NCI-H2029 treated with DMSO at 0.1 percent for 48 hours (cell line): ENCODE results near the gene MYH9.

Experiments used
- DNase-seq: peaks from one replicate; lab custom pipeline; 2025; lab: John Stamatoyannopoulos, UW

MYH9 gene

DNA sequence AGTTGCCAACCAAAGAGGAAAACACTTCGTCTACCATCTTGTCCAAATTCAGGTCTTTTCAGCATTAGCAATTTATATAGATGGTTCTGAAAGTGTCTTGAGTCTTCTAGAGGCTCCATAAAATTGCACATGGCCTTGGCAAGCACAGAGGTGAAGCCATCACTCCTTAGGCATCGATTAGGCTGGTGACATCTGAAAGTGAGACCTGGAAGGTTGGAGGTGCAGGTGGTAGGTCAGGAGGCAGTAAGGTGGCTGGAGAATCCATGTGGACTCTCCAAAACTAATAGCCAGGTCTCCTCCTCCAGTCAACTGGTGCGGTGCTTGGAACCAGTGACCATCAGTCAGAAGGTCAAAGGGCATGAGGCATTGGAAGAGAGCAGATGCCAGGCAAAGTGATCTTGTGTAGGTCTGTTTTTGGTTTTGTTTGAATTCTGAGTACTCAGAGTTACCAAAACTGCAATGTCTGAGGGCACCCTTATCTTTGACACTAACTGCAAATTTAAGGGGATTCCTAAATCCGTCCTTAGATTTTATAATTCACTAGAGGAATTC, 141.9 kb downstream of the MYH9 start:
- DNase-seq, result no peak

DNA sequence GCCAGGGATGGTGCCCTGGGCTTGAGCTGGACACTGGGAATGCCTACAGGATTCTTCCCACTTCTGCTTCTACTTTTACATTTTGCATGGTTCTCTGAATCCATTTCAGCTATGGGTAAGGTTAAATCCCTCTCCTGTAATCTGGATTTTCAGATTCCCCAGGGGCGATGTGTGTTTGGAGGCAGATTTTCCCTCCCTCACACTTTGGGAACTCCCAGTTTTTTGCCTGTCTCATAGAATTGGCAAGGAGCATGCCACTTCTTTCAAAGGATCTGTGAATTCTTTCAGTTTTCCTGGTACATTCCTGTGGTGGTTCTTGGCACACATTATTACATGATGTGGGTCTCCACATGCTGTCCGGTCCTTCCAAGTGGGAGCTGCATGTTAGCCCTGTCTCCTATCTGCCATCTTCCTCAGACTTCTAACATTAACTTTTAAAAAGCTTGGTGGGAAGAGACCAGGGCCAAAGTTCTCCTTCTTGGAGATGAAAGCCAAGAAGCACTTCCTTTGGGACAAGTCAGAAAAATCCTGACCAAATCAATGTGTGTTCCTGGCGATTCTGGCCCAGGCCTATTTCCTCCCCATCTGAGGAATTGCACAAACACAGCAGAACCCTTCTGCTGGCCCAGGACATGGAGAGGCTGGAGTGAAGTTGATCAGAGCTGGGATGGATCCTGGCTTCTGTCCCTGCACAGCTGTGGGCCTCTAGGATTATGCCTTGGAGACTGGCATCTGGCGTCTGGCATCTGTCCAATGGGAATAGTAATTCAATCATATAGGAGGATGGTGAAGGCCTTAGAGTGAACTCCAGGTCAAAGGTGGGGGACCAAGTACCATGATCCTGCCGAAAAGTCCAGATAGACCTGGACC, 143.0 kb downstream of the MYH9 start:
- DNase-seq, result no peak

DNA sequence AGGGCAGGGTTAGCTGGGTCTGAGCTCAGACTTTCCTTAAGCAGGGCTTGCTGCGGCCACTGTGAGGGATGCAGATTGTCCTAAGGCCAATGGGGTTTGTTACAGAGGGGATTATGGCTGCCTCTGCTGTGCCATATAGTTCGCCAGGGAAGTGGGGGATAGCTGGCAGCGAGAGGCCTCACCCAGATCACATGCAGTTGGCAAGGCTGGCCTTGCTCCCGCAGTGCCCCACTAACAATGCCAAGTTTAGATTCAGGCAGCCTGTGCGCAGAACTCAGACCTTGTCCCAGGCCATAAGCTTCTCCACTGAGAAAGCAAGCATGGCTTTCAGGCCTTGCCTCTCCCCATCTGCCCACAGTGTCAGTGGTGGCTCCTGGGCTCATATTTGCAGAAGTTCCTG, 143.8 kb downstream of the MYH9 start:
- no peak for DNase-seq

DNA sequence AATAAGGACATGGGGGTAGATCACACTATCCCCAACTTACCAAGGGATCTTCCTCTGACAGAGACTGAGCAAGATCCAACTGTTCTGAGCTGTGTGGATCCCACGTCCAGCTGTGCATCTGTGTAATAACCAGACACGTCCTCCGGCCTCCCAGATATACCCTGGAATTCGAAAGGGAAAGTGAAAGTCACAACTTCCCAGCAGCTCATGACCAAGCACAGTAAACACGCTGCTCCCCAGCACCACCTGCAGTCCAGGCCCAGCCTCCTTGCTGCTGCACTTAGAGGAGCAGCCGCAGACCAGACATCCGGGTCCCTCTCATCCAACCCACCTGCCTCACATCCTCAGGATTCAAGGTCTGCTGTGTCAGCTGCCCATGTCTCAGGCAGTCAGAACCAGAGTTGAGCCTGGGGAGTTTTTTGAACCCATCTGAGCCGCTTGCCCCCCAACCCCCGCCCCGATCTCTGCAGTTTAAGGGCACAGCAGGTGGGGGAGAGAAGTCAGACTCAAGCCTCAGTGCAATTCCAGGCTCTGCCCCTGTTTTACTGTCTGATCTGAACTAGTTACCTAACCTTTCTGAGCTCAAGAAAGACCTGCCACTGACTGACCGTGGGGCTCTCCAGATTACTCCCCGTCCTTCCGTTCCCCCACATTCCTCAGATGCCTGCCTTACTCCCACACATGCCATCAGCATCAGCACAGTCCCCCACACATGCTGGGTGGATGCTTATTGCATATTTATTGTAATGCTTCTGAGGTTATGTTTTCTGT, 148.2 kb downstream of the MYH9 start, which contains the start of gene APOL2:
APOL2 (minus strand) TSS at position 127 of the 771 bp plus-strand sequence. CDS start 6,365 bp downstream, outside the sequence.
- DNase-seq, result peak; percentile 70

DNA sequence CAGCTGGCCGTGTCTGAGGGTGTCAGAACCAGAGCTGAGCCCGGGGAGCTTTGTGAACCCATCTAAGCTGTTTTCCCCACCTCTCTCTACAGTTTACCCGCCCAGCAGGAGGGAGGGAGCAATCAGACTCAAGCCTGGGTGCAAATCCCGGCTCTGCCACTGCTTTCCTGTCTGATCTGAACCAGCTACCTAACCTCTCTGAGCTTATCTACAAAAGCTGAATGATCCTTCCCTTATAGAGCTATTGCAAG, 148.7 kb downstream of the MYH9 start:
- DNase-seq, result no peak

DNA sequence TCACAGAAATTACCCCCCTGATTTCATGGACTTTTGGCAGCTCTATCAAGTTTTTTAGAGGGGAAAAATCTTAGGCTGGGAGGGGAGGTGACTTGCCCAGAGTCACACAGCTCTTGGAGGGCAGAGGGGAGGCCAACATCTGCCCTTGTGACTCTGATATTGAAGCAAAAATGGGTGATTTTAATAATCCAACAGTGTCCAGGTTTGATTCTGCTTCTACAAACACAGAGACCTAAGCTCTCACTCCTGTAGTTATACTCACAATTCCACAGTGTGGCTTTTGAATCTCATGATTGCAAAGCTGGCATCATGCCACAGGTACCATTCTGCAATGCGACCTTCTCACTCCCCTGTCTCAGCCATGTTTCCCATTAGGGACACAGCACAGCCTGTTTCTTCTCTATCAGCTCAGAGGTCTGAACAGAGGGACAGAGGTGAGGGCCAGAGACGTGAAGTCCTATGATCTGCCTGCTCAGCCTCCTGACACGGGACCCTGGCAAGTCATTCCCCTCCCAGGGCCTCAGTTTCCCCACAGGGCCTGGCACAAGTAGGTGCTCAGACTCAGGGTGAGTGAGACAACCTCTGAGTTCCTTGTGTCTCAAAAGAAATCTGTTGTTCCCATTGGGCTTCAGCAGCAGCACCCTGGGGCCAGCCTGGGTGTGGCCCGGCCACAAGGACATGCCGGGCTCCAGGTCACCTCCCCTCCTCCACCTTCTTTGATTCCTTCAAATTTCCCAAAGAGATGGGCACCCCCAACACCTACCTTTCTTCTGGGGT, 149.2 kb downstream of the MYH9 start:
- no peak for DNase-seq

DNA sequence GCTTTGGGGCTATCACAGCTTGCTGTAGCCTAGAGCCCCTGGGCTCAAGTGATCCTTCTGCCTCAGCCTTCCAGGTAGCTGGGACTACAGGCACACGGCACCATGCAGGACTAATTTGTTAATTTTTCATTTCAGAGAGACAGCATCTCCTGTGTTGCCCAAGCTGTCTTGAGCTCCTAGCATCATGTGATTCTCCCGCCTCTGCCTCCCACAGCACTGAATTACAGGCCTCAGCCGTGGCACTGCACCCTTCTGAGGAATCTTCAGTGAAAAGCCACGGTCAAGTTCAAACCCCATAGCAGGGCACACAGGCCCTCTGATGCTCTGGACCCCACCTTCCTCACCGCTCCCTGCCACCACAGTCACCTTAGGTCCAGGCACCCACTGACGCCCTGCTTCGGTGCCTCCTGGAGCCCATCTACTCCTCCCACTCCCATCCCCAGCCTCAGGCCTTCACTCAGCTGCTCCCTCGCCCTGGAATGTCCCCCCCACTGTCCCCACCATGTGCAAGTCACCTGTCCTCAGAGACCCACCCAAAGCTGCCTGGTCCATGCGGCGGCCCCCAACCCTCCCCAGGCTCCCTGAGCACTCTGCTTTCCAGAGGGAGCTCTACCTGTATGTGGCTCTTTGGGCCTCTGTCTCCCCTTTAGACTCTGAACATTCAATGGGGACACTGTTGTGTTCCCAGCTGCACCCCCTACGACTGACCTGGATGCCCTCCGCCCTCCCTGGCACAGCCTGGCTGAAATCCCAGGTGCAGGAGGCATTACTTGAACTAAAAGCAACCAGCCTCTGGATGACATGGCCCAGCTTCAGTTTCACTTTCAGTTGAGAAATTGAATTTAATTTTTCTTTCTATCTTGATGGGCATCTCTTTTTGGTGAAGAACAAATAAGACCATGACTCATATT, 150.1 kb downstream of the MYH9 start:
- DNase-seq, result no peak

DNA sequence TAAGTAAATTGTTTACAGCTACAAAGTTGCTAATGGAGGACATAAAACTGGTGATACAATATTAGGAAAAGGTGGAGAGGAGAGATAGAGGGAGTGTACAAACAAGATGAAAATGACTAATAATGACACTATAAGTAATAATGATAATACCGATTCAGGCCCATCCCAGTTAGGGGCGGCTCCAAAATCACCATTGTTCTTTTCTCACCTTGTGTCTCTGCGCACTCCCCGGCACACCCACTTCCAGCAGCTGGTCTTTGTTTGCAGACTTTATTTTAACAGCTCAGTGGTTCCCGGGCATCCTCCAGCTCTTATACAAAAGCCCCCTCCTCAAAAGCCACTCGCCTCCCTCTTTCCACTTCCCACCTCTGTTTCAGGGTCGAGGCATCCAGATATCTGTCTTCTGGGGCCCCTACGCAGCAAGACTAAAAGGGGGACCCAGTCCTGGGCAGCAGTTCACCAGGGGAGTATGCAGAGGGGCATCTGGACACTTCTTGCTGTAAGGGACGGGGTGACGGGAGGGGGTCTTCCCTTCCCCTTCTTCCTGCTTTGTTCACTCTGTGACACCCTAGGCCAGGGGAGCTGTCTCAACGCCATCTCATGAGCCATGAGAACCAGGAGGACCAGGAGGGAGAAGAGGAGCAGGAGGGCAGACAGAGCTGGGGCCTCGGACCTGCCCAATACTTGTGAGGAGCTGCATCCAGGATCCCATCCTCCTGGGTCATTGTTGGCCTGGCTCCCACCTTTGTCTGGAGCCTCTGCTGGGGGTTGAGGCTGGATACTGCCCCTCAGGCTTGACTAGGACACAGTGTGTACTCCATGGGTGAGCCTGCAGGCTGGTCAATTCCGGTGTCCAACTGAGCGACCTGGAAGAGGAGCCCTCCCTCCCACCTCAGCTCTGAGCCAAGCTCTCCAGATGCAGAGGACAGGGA, 151.1 kb downstream of the MYH9 start:
- DNase-seq, result no peak

DNA sequence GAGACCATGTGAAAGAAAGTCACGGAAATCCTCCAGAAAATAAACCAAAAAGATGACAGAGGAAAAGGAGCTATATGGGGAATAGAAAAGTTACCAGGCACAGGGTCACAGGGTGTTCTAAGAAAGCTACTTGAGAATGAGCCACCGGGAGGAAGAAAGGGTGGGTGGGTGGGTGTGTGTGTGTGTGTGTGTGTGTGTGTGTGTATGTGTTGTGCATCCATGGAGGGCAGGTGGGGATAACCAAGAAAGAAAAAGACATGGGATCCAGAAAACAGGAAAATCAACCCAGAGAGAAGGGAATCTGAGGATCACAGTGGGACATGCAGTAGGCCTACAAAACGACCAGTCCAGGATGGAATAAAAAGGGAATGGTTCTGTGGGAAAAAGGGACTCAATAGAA, 152.2 kb downstream of the MYH9 start:
- no peak for DNase-seq

DNA sequence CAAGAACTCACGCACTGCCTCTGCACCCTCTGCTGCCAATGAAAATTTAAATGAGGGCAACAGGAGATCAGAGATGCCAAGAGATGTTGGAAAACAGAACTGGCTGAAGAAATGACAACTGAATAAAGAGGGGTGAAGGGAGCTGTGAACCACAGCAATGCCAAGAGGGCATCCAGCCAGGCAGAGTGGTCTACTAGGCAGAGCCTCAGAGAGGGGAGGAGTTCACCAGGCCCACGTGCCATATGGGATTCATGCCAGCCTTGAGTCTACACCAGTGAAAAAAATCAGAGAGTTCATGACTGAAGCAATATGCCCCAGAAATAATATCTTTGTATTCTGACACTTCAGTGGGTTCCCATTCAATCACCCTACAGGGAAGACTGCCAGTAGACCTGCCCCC, 152.8 kb downstream of the MYH9 start:
- no peak for DNase-seq

DNA sequence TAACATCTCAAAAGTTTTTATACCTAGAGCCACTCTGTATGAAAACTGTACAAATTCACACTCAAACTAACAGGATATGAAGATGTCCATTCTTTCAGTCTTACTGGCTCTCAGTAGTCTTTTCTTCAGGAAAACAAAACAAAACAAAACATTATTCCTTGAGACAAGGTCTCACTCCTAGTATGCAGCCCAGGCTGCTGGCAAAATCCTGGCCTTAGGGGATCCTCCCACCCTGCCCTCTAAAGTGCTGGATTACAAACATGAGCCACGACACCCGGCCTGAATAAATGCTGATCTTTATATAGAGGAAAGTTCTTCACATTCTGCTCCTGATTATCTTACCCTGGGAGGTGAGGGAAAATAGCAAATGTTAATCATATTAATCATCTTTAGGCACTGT, 153.6 kb downstream of the MYH9 start:
- no peak for DNase-seq

DNA sequence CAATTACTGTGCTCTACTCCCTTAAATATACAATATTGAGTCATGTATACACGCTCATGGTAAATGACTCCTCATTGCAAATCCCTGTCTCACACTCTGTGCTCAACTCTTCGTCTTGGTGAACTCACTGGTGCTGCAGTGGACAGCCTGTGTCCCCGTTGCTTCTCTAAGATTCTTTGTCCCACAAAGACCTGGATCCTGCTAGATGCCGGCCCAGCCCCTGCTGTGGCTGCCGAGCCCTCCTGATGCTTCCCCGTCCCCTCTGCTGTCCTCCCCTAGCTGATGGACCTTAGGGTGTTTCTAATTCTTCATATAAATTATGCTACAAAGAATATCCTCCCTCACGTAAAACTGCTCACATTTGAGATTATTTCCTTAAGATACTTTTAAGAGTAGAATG, 154.0 kb downstream of the MYH9 start:
- no peak for DNase-seq

DNA sequence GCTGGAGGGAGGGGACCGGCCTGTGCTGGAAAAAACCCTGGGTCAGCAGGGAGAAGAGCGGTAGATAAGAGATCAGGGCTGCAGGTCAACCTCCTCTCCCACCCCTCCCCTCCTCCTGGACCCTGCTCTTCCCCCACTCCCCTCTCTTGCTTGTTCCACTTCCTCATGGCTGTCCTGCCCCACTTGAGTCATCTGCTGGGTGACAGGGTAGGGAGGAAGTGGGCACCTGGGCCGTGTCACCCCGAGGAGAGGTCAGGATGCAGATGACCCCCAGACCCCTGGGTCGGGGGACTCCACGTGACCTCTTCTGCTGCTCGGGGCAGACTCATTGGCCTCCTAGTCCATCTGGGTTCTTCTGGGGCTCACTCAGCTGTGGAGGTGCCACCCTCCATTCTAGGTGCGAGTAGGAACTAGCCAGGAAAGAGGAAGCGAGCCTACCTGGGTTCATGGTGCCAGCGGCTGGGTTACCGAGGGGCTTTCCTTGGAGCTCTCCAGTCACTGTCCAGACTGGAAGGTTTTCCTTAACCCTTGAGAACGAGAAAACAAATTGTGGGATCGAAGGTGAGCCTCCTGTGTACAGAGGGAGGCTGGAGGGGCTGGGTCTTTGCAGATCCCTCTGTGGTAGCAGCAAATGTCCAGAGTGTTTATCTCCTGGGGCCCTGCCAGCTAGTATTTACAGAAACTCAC, 154.9 kb downstream of the MYH9 start:
- no peak for DNase-seq
